Urinary bladder (tissue), 4 donors: ENCODE measurements around the gene MPND. TPM values are rescaled to one million over a fixed set of nuclear protein-coding genes. Genes with fewer than 3 reads are reported as not detected.

Experiments
- DNase-seq: peaks from one replicate; pipeline ENCODE4 v3.0.0-alpha.2; 2015; ENCODE audit errors: extremely low spot score
- H3K27ac ChIP-seq: one replicate; pipeline ENCODE4 v1.5.1; 2013; ENCODE audit warnings: low read depth, mild to moderate bottlenecking, moderate library complexity
- H3K36me3 ChIP-seq: one replicate; pipeline ENCODE4 v1.6.1; 2013; ENCODE audit warnings: mild to moderate bottlenecking, moderate library complexity; ENCODE audit not compliant: insufficient read depth
- H3K4me1 ChIP-seq: one replicate; pipeline ENCODE4 v1.6.1; 2013; ENCODE audit warnings: mild to moderate bottlenecking, moderate library complexity; ENCODE audit not compliant: insufficient read depth
- H3K4me3 ChIP-seq: one replicate; pipeline ENCODE4 v1.5.1; 2013; ENCODE audit warnings: low read depth, low read length
- WGBS: extraction: QIAGEN DNeasy Blood & Tissue Kit; methylation state at CpG from one replicate; pipeline ENCODE4 v1.1.7; 2013; 5-methylcytosine and 5-hydroxymethylcytosine counted together
- polyA plus RNA-seq: library from polyadenylated mRNA; stranded (reverse); fragments of 200-250 nt; gene quantifications from one replicate; pipeline ENCODE4 v1.2.3, GENCODE V29; 2013
- total RNA-seq: library from RNA; depleted of rRNA; stranded (reverse); fragments of >200 nt; gene quantifications from one replicate; pipeline ENCODE4 v1.2.3, GENCODE V29; 2014
- donor health status: healthy with polysubstance abuse.
- donor health status: healthy.

The MPND gene
- total and polyA plus RNA-seq, 2 donors = 7.2 to 24.5 TPM

DNA sequence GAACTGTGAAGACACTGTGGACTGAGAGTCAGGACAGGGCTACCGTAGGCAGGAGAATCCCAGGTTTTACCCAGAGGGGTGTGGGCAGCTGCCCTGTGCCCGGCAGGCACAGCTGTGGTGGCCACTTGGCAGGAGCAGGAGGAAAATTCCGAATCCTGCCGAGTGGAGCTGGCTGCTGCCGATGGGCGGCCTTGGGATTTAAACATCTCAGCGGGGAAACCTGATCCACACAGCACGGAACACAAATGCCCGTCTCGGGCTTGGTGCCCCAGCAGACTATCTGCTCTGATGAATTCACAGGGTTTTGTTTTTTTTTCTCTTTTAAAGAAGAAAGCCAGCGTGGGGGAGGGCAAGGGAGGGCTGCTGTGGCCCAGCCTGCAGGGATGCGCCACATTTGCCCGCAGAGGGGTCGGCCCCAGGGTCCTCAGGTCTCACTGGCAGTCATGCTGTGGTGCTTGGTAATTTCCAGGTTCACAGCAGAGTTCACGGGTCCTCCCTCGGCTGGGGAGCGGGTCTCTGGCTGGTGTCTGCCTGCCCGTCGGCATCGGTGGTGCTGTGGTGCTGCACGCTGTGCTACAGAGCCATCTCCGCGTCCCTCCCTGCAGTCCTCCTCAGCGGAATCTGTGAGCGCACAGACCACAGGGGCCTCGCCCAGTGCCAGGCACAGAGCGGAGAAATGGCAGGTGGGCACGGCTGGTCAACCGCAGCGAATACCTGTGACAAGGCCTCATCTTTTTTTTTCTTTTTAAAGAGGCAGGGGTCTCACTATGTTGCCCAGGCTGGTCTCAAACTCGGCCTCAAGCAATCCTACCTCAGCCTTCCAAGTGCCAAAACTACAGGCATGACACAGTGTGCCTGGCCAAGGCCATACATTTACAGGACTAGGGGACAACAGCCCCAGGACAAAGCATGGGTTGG, 28.1 kb downstream of the MPND start:
- H3K36me3 ChIP-seq = no peaks in the 10 kb centered on the region
- WGBS = 91% methylated on average over 31 of the region's 31 CpGs
- no peak for DNase-seq
- no peak overlapping the region for H3K27ac ChIP-seq
- H3K4me1 ChIP-seq = peaks cover 5% of the 10 kb centered on the region
- H3K4me3 ChIP-seq = no peak overlapping the region

DNA sequence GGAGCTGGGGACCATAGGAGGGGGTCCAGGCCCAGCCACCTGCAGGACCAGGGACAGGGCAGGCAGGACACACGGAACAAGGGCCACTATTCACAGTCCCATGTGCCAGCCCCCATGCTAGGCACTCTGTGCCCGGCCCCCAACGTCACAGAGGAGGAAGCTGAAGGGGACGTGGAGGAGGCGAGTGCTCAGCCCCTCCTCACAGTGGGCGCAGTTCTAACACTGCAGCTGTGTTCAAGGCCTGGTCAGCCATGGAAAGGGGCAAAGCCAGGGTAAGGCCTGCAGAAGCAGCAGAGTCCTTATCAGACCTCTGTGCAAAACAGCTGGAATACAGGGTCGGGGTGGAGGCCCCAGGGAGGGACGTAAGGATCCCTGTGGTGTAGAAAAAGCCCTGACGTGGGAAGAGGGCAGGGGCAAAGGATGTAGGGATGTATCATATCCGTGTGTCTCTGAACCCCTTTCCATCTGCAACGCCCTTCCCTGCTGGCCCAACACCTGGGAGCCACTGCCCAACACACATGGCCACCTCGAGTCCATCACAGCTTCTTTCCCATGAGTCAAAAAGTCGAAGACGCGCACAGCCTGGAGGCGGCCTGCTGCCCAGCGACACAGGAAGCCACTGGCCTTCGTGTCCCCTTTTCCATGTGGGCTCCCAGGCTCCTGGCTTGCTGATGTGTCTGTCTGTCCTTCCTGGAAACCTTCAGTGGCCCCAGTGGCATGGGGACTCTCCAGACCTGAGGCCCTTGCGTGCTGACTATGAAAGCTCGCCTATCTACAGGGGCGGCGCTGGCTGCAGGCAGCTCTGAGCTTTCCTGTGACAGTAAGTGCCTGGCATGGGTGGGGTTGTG, 29.0 kb downstream of the MPND start:
- Histone ChIP-seq H3K4me1 (peaks cover 5% of the 10 kb centered on the region), H3K4me3 (no peak overlapping the region)
- WGBS = 86% methylated on average over 22 of the region's 22 CpGs

DNA sequence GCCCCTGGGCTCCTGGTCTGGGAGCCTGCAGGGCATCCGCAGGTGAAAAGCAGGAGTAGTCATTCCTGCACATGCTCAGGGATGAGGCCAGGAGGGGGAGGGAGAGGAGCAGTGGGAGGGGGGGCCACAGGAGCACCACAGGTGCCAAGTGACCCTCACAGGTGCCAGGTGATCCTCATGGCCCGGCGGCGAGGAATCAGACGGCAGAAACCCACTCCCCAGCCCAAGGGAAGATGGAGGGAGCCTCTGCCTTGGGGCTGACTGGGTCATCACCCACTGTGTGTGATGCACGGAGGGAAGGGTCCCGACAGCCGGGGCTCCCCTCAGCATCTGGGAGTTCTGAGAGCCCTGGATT, 29.6 kb downstream of the MPND start:
- DNase-seq = no peak
- Histone ChIP-seq H3K4me1 (peaks cover 5% of the 10 kb centered on the region), H3K36me3 (no peaks in the 10 kb centered on the region), H3K4me3 (no peak overlapping the region), H3K27ac (no peak overlapping the region)
- 89% methylated on average over 8 of the region's 8 CpGs for WGBS

More for the DNA sequence above, 29.0 kb downstream of the MPND start:
- no peaks in the 10 kb centered on the region for H3K36me3 ChIP-seq
- H3K27ac ChIP-seq = no peak overlapping the region
- DNase-seq = no peak

DNA sequence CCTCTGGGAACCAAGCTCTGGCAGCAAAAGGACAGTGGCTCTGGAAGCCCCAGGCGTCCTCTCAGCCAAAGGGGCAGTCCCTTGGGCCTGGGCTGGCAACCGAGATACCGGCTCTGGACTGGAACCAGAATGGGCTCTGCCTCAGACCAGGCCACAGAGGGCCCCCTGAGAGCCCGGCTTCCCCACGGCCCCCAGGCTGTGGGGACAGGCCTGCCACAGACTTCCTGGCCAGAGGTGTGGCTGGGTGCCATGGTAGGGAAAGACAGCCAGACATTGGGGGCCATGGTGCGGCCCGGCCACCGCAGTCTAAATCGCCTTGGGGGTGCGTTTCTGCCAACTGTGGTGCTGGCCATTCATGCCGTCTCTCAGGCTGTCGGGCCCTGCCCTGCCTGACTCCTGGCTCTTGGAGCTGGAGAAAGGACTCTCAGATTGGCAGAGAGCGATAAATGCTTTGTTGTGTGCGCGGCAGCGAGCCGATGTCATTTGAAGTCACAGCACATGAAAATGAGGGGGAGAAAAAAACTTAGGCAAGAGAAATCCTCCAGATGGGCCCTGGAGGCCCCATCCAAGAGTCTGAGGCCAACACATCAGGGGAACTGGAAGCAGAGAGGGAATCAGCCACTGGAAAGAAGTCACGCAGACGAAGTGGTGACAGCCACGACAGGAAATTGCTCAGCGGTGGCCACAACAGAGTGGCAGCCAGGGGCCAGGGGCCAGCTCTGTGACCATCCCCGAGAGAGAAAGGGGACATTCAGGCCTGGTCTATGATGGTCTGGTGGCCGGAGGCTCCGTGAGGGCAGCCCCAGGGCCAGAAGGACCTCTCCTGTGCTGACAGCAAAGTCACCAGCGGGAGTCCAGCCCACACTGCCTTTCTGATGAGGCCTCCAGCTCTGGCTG, 30.5 kb downstream of the MPND start:
- peaks cover 5% of the 10 kb centered on the region for H3K4me1 ChIP-seq
- DNase-seq = no peak
- no peaks in the 10 kb centered on the region for H3K36me3 ChIP-seq
- WGBS = 57% methylated on average over 25 of the region's 25 CpGs
- H3K4me3 ChIP-seq = no peak overlapping the region
- peak overlapping the region; percentile 93 for H3K27ac ChIP-seq

DNA sequence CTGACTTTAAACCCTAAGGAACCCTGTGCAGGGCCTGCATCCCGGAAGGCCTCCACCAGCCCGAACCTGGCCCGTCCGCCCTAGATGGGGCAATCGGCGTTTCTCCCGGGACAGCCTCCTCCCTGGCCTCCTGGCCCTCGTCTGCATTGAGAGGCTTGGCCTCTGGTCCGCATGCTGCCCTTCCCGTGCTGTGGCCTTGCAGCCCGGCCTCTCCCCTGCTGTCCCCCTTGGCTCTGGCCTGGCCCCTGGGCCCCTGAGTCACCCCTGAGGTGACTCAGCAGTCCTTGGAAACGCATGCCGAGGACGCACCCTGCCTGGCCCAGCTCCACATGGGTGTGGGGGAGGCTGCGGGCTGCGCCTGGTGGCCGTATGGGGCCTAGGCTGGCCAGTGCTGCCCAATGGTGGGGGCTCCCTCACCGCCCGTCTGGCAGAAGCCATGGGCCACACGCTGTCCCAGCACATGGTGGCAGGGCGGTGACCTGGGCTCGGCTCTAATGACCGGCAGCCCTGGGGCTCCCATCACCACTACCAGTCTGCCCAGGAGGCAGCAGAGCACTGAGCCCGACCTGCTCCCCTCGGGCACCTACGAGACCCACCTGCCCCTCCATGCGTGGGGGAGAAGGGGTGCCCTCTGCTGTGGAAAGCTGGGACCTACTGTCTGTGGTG, 31.3 kb downstream of the MPND start:
- Histone ChIP-seq H3K4me3 (no peak overlapping the region), H3K27ac (peak overlapping the region; percentile 93), H3K36me3 (no peaks in the 10 kb centered on the region), H3K4me1 (peaks cover 5% of the 10 kb centered on the region)
- no peak for DNase-seq
- 48% methylated on average over 27 of the region's 27 CpGs for WGBS

DNA sequence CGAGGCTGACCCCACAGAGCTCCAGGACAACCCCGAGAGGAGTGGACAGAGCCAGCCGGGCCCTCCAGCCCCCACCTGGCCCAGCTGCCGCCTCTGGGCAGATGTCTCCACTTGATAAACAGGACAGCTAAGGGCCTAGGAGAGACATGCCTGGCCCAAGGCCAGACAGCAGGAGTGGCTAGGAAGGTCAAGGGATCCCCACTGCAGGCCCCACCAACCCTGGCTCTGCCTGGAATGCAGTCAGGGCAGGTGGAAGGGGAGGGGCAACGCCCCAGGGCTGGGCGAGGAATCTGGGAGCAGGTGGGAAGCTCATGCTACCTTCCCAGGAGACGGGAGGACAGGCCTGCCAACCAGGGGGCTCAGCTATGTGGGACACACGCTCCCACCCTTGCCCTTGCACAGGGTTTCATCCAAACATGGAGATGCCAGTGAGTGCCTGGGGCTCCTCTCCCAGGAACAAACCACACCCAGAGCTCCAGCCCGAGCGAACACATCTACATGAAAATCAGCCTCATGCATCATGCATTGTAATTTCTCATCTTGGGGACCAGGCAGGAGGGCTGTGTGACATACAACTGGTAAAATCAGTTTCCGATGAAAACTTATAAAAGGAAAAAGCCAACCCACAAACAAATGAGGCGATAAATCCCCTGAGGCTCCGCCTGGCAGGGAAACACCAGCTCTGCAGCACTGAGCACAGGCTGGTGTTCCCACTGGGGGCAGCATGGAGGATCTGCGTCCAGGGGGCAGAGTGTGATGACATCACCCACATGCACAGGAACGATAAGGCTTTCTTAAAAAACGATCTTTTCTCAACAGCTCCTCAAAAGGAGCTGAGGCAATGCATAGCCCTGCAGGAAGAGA, 32.0 kb downstream of the MPND start:
- WGBS = 28% methylated on average over 16 of the region's 16 CpGs
- H3K4me3 ChIP-seq = no peak overlapping the region

DNA sequence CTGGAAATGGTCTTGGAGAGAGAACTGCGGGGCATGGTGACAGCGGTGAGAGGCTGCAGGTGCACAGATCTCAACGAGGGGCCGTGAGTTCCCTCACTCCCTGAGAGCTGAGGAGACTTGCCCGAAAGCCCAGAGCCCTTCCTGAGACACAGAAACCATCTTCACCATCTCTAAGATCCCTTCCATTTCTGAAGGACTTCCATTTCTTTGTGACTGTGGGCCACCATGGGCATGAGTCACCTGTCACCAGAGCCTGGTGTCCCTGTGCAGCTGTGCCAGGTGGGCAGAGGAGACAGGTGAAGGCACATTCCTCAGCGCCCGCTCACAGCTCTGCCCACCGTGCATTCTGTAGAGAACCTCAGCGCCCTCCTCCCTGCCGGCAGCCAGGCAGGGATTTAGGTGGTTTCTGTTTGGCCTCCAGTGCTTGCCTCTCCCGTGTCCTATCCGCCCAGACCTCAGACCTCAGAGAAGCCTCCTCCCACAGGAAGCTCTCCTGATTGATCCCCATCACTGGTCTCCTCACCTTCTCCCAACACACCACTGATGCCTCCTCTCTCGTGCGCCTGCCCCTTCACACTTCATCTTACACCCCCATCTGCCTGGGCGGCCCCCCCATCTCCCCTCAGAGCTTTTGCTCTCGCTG, 32.8 kb downstream of the MPND start:
- no peak for DNase-seq
- 56% methylated on average over 16 of the region's 16 CpGs for WGBS
- Histone ChIP-seq H3K4me3 (no peak overlapping the region), H3K36me3 (no peaks in the 10 kb centered on the region), H3K4me1 (peaks cover 5% of the 10 kb centered on the region), H3K27ac (no peak overlapping the region)

More for the DNA sequence above, 32.0 kb downstream of the MPND start:
- no peaks in the 10 kb centered on the region for H3K36me3 ChIP-seq
- H3K27ac ChIP-seq = peak overlapping the region; percentile 93
- H3K4me1 ChIP-seq = peaks cover 5% of the 10 kb centered on the region
- DNase-seq = no peak

DNA sequence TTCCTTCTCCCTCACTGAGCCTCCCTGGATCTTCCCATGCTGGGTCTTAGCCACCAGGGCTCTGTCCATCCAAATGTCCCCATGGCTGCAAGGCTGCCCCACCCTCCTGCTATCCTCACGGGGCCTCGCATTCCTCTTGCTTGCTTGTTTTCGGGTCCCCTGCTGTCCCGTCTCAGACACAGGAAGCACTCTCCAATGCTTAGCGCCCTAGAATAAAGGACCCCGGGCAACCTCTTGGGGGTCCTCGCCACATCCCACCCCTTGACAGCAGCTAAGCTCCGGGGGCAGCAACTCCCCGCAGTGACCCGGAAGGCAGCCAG, 33.3 kb downstream of the MPND start:
- H3K36me3 ChIP-seq = no peaks in the 10 kb centered on the region
- peaks cover 5% of the 10 kb centered on the region for H3K4me1 ChIP-seq
- DNase-seq = no peak
- no peak overlapping the region for H3K4me3 ChIP-seq
- no peak overlapping the region for H3K27ac ChIP-seq
- 56% methylated on average over 10 of the region's 10 CpGs for WGBS

DNA sequence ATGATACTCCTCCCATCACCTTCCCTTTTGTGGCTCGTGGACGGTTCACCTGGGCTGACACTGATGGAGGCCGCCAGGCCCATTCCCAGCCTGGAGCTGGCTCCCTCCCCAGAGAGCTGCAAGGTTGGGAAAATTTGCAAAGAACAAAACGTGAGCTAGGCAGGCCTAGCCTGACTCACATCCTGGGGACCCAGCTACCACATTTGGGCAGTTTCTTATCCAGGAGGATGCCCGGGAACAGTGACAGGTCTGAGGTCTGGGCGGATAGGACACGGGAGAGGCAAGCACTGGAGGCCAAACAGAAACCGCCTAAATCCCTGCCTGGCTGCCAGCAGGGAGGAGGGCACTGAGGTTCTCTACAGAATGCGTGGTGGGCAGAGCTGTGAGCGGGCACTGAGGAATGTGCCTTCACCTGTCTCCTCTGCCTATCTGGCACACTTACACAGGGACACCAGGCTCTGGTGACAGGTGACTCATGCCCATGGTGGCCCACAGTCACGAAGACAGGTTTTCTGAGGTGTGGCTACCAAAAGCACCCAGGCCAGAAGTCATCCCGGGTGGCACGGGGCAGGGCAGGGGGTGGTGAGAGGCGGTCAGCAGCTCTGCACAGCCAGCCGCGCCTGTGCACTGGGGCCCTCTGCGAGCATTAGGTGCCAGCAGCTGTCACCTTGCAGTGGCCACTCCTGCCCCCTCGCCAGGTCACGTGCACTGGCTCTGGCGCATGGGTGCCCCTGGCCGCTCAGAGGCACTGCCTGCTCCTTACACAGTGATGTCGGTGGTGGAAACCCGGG, 33.8 kb downstream of the MPND start:
- H3K27ac ChIP-seq = no peak overlapping the region
- peaks cover 5% of the 10 kb centered on the region for H3K4me1 ChIP-seq
- no peak for DNase-seq
- H3K36me3 ChIP-seq = no peaks in the 10 kb centered on the region
- 76% methylated on average over 23 of the region's 23 CpGs for WGBS
- H3K4me3 ChIP-seq = no peak overlapping the region

DNA sequence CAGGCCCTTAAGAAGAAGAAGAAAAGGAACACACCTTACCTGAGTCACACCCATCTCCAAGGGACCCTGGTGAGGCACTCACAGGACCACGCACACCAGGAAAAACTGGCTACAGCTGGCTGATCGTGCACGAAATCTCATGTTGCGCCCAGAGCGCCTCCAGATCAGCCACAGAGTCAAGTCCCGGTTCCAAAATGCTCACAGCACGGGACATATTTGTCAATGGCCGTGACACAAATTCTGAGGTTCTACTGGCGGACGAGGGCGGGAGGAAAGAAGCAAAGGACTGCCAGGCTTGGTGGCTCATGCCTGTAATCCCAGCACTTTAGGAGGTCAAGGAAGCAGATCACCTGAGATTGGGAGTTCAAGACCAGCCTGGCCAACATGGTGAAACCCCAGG, 35.5 kb downstream of the MPND start:
- H3K27ac ChIP-seq = no peak overlapping the region
- WGBS = 92% methylated on average over 11 of the region's 11 CpGs
- no peaks in the 10 kb centered on the region for H3K36me3 ChIP-seq
- peaks cover 3% of the 10 kb centered on the region for H3K4me1 ChIP-seq
- H3K4me3 ChIP-seq = no peak overlapping the region
- DNase-seq = no peak
